ENCODE results near the gene DLL1.

GRCh38 chr6:170251776-170252571 lies 38.9 kb downstream of the DLL1 start:
- no peak for TF ChIP-seq CTCF (conservative IDR thresholded peaks at IDR 0.05)
- TF ChIP-seq ZFX (IDR thresholded peaks at IDR 0.05), result no peak

All from C4-2B (cell line).